Measurements from ENCODE around the gene CYP2B6. TPM values are rescaled to one million over a fixed set of nuclear protein-coding genes. Genes with fewer than 3 reads are reported as not detected.
"Not testable (repeated sequence)": the region's sequence is repeated elsewhere in the genome, so short reads cannot be mapped to it uniquely, and the experiment has no call there.

The CYP2B6 gene
- not detected for total RNA-seq
- long read RNA-seq, result 0 reads

DNA sequence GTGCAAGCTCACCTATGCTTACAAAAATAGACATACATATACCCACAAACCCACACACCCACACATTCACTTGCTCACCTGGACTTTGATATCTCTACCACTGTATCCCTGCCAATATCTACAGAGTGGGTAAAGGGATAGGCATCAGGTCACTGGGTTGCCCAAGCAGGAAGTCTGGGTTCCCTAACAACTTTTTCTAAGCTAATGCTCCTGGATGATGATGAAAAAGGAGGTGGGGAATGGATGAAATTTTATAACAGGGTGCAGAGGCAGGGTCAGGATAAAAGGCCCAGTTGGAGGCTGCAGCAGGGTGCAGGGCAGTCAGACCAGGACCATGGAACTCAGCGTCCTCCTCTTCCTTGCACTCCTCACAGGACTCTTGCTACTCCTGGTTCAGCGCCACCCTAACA lies at the start of gene CYP2B6:
CYP2B6 (plus strand) TSS at position 311 of the 410 bp plus-strand sequence; CDS start at position 335, 24 bp downstream.
- intact Hi-C loops (cut with DNase I), result no loop called here
- DNase-seq (ENCODE audit: low spot score), result no peak

DNA sequence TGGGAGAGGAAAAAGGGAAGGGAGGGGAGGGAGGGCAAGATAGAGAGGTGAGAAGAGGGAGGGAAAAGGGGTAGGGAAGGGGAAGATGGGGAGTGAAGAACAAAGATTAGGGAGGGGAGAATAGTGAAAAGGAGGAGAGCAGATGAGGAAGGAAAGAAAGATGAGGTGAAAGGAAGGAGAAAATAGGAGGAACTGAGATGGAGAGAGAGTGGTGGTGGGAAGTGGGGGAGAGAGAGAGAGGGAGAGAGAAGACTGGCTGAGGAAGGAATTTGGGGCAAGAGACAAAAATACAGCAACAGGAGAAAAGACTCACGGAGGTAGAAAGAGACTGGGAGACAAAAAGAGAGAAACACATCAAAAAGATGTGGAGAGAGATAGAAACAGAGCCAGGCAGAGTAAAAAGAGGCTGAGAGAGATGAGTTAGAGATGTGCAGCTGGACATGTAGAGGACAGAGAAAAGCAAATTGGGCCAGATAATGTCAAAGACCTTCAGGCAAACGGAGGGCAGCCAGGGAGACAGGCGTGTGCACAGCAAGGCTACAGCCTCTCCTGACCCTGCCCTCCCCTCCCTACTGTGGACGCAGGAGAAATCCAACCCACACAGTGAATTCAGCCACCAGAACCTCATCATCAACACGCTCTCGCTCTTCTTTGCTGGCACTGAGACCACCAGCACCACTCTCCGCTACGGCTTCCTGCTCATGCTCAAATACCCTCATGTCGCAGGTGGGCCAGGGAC lies 49.4 kb upstream of the CYP2B6 start:
- no peak for DNase-seq (ENCODE audit: low spot score)
- intact Hi-C loops (cut with DNase I), result no loop called here

DNA sequence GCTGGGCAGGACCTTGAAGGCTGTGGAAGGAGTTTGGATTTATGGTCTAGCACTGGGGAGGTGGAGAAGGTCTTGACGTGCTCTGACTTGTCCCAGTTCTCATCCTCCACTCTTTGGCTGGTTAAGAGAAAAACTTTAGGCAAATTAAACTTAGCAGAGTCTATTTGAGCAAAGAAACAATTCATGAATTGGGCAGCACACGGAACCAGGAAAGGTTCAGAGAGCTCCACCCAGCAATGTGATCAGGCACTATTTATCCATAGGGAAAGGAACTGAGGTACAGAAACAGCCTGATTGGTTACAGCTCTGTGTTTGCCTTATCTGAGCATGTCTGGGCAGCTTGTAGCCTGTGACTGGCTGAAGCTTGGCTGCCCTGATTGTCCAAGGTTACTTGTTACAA lies 45.4 kb upstream of the CYP2B6 start:
- intact Hi-C loops (cut with DNase I), result no loop called here
- DNase-seq (ENCODE audit: low spot score), result no peak

DNA sequence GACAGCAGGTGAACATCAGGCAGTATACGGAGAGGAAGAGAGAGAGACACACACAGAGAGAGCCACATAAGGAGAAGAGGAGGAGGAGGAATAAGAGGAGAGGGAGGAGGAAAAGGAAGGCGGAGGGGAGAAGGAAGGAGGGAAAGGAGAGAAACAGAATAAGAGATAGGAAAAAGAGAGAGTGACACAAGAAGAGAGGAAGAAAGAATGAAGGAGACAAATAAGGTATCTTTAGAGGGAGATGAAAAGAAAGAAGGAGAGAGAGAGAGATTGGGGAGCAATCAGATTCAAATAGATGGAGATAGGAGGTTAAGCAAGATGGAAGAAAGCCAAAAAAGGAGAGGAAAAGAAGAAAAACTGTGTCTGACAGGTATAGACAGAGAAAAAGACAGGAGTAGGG lies 44.0 kb upstream of the CYP2B6 start:
- intact Hi-C loops (cut with DNase I), result no loop called here
- DNase-seq (ENCODE audit: low spot score), result no peak

DNA sequence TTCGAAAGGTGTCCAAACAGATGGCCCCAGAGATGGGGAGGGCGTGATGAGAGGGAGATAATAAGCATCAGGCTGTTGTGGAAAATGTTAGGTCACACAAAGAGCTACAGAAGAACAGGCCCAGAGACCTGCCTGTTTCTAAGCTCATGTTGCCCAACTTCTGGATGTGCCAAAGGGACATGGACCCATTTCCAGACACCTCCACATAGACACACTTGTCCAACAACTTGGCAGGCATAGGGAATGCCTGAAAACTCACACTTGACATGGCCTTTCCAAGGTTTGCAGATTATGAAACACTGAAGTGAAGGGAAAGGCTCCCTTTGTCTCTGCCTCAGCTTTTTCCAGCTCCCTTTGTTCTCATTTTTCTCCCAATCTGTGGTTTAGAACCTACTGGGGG lies 43.5 kb upstream of the CYP2B6 start:
- DNase-seq (ENCODE audit: low spot score), result no peak
- intact Hi-C loops (cut with DNase I), result no loop called here

DNA sequence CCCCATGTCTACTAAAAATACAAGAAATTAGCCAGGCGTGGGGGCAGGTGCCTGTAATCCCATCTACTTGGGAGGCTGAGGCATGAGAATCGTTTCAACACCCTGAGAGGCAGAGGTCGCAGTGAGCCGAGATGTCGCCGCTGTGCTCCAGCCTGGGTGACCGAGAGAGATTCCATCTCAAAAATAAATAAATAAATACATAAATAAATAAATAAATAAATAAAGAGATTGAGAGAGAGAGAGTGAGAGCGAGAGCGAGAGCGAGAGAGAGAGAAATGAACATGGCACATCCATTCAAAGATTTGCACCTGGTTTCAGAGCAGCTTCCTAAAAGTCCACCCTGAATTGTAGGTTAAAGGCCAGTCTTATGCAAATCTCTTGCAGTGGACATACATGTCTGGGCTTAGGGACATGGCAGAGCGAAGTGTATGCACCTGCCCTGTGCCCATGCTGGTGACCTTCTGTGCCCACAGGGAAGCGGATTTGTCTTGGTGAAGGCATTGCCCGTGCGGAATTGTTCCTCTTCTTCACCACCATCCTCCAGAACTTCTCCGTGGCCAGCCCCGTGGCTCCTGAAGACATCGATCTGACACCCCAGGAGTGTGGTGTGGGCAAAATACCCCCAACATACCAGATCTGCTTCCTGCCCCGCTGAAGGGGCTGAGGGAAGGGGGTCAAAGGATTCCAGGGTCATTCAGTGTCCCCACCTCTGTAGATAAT lies 42.3 kb upstream of the CYP2B6 start:
- no peak for DNase-seq (ENCODE audit: low spot score)
- intact Hi-C loops (cut with DNase I), result no loop called here

DNA sequence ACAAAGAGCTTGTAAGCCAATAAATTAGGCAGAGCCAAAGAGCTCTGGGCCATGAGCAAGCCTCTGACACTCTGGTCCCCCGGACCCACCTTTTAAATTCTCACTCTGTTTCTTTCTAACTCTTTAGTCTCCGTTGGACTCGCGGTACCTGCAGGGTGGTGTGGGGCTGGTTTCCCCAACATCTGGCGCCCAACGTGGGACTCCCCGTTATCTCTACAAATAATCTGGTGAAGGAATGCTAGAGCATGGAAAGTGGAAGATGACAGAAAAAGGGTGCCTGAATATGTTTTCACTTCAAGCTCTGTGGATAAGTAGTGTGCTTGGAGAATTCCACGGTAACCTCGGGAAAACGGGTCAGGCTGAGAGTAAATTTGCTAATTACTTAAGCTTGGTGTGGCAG lies 36.5 kb upstream of the CYP2B6 start:
- intact Hi-C loops (cut with DNase I), result no loop called here
- DNase-seq (ENCODE audit: low spot score), result no peak

DNA sequence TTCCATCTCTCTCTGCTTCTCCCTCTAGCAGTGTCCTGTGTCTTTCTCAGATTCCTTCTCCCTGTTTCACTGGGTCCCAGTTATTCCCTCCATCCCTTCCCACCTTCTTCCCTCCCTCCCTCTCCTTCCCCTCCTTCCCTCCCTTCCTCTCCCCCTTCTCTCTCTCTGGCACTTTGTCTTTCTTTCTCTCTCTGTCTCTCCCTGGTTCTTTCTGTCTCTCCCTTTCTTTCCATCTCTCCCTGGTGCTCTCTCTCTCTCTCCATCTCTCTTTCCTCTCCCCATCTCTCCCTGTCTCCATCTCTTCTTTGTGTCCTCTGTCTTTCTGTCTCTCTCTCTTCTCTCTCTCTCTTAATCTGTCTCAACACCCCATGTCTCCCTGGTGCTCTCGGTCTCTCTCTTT lies 31.7 kb upstream of the CYP2B6 start:
- intact Hi-C loops (cut with DNase I), result no loop called here
- no peak for DNase-seq (ENCODE audit: low spot score)

DNA sequence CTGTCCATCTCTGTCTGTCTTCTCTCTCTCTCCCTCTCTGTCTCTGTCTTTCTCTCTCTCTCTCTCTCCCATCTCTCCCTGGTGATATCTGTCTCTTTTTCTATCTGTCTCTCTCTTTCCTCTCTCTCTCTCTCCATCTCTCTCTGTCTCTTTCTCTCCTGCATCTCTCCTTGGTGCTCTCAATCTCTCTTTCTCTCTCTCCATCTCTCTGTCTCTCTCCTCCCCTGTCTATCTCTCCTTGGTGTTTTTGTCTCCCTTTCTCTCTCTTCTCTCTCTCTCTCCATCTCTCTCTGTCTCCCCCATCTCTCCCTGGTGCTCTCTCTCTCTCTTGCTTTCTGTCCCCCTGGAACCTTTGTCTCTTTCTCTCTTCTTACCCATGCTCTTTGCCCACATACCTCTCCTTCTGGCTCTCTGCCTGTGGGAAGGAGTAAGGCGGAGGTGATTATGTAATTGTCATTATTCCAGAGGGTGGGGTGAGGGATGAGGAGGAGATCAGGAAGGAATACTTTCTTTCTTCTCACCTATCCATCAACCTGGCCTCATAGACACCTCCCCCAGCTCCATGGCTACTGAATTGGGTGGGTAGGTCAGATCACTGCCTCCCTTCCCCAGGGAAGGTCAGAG lies 30.9 kb upstream of the CYP2B6 start:
- no peak for DNase-seq (ENCODE audit: low spot score)
- intact Hi-C loops (cut with DNase I), result no loop called here

DNA sequence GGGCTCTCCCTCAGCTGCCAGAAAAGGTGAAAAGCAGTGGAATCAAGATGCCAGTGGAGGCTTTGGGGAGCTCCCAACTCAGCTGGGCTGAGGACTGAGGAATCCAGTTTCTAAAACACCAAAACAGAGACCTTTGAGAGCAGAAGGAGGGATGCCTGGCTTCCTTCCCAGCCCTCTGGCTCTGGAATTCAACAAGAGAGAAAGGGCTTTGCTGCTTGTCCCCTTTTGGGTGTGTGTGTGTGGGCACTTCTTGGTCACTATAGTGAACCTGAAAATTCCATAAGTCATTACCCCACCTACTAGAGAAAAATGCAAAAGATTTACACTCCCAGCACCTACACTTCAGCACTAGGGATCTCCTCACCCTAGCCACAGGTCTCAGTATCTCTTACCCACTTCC lies 30.3 kb upstream of the CYP2B6 start:
- no peak for DNase-seq (ENCODE audit: low spot score)
- intact Hi-C loops (cut with DNase I), result no loop called here

DNA sequence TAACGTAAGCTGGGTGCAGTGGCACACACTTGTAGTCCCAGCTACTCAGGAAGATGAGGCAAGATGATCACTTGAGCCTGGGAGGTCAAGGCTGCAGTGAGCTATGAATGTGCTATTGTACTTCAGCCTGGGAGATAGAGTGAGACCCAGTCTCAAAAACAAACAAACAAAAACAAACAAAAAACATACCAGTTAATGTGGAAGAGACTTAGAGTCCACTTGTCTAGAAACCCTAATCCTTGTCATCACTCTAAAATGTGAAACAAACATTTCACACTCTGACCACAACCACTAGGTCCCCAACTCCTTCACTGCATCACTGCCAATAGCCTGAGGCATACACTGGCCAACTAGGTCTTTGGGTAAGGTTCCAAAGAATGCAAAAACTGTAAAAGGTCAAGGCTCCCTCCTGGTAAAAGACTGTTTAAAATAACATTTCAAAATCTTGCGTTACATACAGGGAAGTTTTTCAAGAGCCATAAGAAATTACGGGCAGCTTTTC lies 28.6 kb upstream of the CYP2B6 start:
- DNase-seq (ENCODE audit: low spot score), result no peak
- intact Hi-C loops (cut with DNase I), result no loop called here

DNA sequence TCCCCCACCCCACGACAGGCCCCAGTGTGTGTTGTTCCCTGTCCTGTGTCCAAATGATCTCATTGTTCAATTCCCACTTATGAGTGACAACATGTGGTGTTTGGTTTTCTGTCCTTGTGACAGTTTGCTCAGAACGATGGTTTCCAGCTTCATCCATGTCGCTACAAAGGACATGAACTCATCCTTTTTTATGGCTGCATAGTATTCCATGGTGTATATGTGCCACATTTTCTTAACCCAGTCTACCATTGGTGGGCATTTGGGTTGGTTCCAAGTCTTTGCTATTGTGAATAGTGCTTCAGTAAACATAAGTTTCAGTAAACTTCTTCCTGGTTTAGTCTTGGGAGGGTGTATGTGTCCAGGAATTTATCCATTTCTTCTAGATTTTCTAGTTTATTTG lies 26.7 kb upstream of the CYP2B6 start:
- DNase-seq (ENCODE audit: low spot score); intact Hi-C loops (cut with DNase I): not testable (repeated sequence)

DNA sequence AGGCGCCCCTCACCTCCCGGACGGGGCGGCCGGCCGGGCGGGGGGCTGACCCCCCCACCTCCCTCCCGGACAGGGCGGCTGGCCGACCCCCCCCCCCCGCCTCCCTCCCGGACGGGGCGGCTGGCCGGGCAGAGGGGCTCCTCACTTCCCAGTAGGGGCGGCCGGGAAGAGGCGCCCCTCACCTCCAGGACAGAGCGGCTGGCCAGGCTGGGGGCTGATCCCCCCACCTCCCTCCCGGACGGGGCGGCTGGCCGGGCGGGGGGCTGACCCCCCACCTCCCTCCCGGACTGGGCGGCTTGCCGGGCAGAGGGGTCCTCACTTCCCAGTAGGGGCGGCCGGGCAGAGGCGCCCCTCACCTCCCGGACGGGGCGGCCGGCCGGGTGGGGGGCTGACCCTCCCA lies 25.7 kb upstream of the CYP2B6 start:
- DNase-seq (ENCODE audit: low spot score); intact Hi-C loops (cut with DNase I): not testable (repeated sequence)

DNA sequence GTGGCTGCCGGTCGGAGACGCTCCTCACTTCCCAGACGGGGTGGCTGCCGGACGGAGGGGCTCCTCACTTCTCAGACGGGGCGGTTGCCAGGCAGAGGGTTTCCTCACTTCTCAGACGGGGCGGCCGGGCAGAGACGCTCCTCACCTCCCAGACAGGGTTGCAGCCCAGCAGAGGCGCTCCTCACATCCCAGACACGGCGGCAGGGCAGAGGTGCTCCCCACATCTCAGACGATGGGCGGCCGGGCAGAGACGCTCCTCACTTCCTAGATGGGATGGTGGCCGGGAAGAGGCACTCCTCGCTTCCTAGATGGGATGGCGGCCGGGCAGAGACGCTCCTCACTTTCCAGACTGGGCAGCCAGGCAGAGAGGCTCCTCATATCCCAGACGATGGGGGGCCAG lies 24.5 kb upstream of the CYP2B6 start:
- DNase-seq (ENCODE audit: low spot score); intact Hi-C loops (cut with DNase I): not testable (repeated sequence)

DNA sequence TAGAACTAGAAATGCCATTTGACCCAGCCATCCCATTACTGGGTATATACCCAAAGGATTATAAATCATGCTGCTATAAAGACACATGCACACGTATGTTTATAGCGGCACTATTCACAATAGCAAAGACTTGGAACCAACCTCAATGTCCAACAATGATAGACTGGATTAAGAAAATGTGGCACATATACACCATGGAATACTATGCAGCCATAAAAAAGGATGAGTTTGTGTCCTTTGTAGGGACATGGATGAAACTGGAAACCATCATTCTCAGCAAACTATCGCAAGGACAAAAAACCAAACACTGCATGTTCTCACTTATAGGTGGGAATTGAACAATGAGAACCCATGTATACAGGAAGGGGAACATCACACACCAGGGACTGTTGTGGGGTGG lies 23.0 kb upstream of the CYP2B6 start:
- intact Hi-C loops (cut with DNase I); DNase-seq (ENCODE audit: low spot score): not testable (repeated sequence)

DNA sequence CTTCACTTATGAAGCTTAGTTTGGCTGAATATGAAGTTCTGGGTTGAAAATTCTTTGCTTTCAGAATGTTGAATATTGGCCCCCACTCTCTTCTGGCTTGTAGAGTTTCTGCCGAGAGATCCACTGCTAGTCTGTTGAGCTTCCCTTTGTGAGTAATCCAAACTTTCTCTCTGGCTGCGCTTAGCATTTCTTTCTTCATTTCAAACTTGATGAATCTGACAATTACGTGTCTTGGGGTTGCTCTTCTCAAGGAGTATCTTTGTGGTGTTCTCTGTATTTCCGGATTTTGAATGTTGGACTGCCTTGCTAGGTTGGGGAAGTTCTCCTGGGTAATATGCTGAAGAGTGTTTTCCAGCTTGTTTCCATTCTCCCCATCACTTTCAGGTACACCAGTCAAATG lies 21.4 kb upstream of the CYP2B6 start:
- DNase-seq (ENCODE audit: low spot score); intact Hi-C loops (cut with DNase I): not testable (repeated sequence)

DNA sequence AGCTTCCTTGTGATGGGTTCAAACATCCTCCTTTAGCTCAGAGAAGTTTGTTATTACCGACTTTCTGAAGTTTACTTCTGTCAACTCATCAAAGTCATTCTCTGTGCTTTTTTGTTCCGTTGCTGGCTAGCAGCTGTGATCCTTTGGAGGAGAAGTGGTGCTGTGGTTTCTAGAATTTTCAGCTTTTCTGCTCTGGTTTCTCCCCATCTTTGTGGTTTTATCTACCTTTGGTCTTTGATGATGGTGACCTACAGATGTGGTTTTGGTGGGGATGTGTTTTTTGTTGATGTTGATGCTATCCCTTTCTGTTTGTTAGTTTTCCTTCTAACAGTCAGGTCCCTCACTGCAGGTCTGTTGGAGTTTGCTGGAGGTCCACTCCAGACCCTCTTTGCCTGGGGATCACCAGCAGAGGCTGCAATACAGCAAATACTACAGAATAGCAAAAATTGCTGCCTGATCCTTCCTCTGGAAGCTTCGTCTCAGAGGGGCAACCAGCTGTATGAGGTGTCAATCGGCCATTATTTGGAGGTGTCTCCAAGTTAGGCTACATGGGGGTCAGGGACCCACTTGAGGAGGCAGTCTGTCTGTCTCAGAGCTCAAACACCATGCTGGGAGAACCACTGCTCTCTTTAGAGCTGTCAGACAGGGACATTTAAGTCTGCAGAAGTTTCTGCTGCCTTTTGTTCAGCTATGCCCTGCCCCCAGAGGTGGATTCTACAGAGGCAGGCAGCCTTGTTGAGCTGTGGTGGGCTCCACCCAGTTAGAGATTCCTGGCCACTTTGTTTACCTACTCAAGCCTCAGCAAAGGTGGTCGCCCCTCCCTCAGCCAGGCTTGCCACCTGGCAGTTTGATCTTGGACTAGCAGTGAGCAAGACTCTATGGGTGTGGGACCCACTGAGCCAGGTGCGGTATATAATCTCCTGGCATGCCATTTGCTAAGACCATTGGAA lies 20.4 kb upstream of the CYP2B6 start:
- DNase-seq (ENCODE audit: low spot score); intact Hi-C loops (cut with DNase I): not testable (repeated sequence)

DNA sequence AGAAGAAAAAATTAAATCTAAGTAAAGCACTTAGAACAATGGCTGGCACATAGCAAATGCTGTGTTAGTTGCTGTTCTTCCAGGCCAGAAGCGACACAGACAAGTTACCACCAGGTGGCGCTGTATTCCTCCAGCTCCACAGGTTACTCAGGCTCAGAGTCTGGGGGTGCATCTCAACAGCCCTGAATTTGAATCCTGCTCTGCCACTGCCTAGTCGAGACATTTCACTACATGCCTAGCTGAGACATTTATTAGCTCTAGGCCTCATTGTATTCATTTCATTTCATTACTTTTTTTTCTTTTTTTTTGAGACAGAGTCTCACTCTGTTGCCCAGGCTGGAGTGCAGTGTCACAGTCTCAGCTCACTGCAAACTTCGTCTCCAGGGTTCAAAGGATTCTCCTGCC lies 16.4 kb upstream of the CYP2B6 start:
- DNase-seq (ENCODE audit: low spot score), result peak; percentile 83
- intact Hi-C loops (cut with DNase I), result loop anchor here (2.0 kb wide), 1 partner anchor 170 kb away; no protein-coding TSS in a partner anchor

DNA sequence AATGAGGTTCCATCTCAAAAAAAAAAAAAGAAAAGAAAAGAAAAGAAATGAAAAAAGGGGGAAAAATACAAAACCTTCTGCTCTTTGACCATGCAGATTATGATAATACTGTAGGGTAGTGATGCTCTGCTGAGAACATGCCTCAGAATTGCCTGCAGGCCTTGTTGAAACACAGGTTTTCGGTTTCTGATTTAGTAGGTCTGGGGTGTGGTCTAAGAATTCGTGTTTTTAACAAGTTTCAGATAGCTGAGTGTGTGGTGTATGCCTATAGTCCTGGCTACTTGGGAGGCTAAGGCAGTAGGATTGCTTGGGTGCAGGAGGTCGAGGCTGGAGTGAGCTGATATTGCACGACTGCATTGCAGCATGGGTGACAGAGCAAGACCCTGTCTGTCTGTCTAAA lies 14.9 kb upstream of the CYP2B6 start:
- intact Hi-C loops (cut with DNase I), result no loop called here
- DNase-seq (ENCODE audit: low spot score), result no peak

All from cardiac septum (tissue), 1 donor.